ENCODE measurements around the gene MB.

Gene MB

GRCh38 chr22:35606916-35607315 is 10.2 kb downstream of the MB start:
- H3K4me3 ChIP-seq (ENCODE audit: low read depth, low read length) = no peak overlapping the region
- in situ Hi-C loops (cut with HindIII; ENCODE audit: low sequenced_read_pairs) = no loop called here
- no peak for TF ChIP-seq CTCF (IDR thresholded peaks at IDR 0.05; ENCODE audit: low read depth, low read length)
- DNase-seq (ENCODE audit: low read depth, low spot score) = no peak

GRCh38 chr22:35605851-35606481 is 11.2 kb downstream of the MB start:
- in situ Hi-C loops (cut with HindIII; ENCODE audit: low sequenced_read_pairs) = no loop called here
- no peak for DNase-seq (ENCODE audit: low read depth, low spot score)
- TF ChIP-seq CTCF (IDR thresholded peaks at IDR 0.05; ENCODE audit: low read depth, low read length) = no peak
- H3K4me3 ChIP-seq (ENCODE audit: low read depth, low read length) = no peak overlapping the region

GRCh38 chr22:35605369-35605680 is 11.8 kb downstream of the MB start:
- in situ Hi-C loops (cut with HindIII; ENCODE audit: low sequenced_read_pairs) = no loop called here
- no peak for DNase-seq (ENCODE audit: low read depth, low spot score)
- no peak overlapping the region for H3K4me3 ChIP-seq (ENCODE audit: low read depth, low read length)
- TF ChIP-seq CTCF (IDR thresholded peaks at IDR 0.05; ENCODE audit: low read depth, low read length) = no peak

- TF ChIP-seq CTCF (IDR thresholded peaks at IDR 0.05; ENCODE audit: low read depth, low read length) = no peak
- H3K4me3 ChIP-seq (ENCODE audit: low read depth, low read length) = no peak overlapping the region
- in situ Hi-C loops (cut with HindIII; ENCODE audit: low sequenced_read_pairs) = no loop called here
- no peak for DNase-seq (ENCODE audit: low read depth, low spot score)
These were observed 12.3 kb downstream of the MB start for GRCh38 chr22:35604621-35605368.

GRCh38 chr22:35601743-35602615 is 15.2 kb downstream of the MB start:
- TF ChIP-seq CTCF (IDR thresholded peaks at IDR 0.05; ENCODE audit: low read depth, low read length) = no peak
- no peak overlapping the region for H3K4me3 ChIP-seq (ENCODE audit: low read depth, low read length)
- in situ Hi-C loops (cut with HindIII; ENCODE audit: low sequenced_read_pairs) = no loop called here
- peak; percentile 27 for DNase-seq (ENCODE audit: low read depth, low spot score)

- no peak overlapping the region for H3K4me3 ChIP-seq (ENCODE audit: low read depth, low read length)
- TF ChIP-seq CTCF (IDR thresholded peaks at IDR 0.05; ENCODE audit: low read depth, low read length) = no peak
- no peak for DNase-seq (ENCODE audit: low read depth, low spot score)
- in situ Hi-C loops (cut with HindIII; ENCODE audit: low sequenced_read_pairs) = no loop called here
These were observed 16.0 kb downstream of the MB start for GRCh38 chr22:35601013-35601580.

Data from astrocyte of the spinal cord (primary cell).